Right lobe of liver (tissue), 6 donors: ENCODE data around the gene HGS. TPM values are rescaled to one million over a fixed set of nuclear protein-coding genes. Genes with fewer than 3 reads are reported as not detected.

Experiments
- ATAC-seq, 4 donors: fragments of 200-7000 bp; cut with Tn5 transposase; one replicate each; pipeline ENCODE4 v1.9.1; 2020; ENCODE audit warnings: mild to moderate bottlenecking in 4 of 4, moderate library complexity in 4 of 4
- DNase-seq, 3 donors: peaks; one replicate each; pipeline ENCODE4 v3.0.0-alpha.2; 2020
- H3K27ac ChIP-seq, 3 donors: fragments of 200-600 bp; one replicate each; pipeline ENCODE4 v1.8.0; 2022
- H3K27me3 ChIP-seq, 2 donors: fragments of 200-600 bp; one replicate each; pipeline ENCODE4 v1.8.0; 2022
- H3K36me3 ChIP-seq, 4 donors: fragments of 200-600 bp; sonication (generic) in 1 of 4; one replicate each; pipeline versions ENCODE4 v1.5.1 to v1.8.0; 2017 to 2022; ENCODE audit warnings: control low read depth in 1 of 4
- H3K4me1 ChIP-seq, 4 donors: fragments of 200-600 bp; sonication (generic) in 1 of 4; one replicate each; pipeline versions ENCODE4 v1.5.1 to v1.8.0; 2017 to 2022; ENCODE audit warnings: control low read depth in 1 of 4
- H3K4me3 ChIP-seq, 3 donors: fragments of 200-600 bp; one replicate each; pipeline ENCODE4 v1.8.0; 2022
- H3K9me3 ChIP-seq, 4 donors: fragments of 200-600 bp; sonication (generic) in 1 of 4; one replicate each; pipeline versions ENCODE4 v1.5.1 to v1.8.0; 2017 to 2022; ENCODE audit warnings: control low read depth in 1 of 4
- CTCF ChIP-seq, 4 donors: fragments of 200-600 bp in 3 of 4; fragments of 450-650 bp in 1 of 4; IDR thresholded peaks; one replicate each; pipeline versions ENCODE4 v1.5.1 to v1.8.0; 2016 to 2022; ENCODE audit warnings: antibody characterized with exemption in 4 of 4, mild to moderate bottlenecking in 2 of 4
- POLR2A ChIP-seq: fragments of 450-650 bp; IDR thresholded peaks from one replicate; pipeline ENCODE4 v1.6.1; 2017; ENCODE audit warnings: antibody characterized with exemption, mild to moderate bottlenecking
- whole genome bisulfite sequencing: methylation state at CpG from one replicate; pipeline ENCODE4 v1.1.6; 2018; ENCODE audit warnings: low coverage, low lambda C conversion rate; ENCODE audit not compliant: insufficient coverage; ENCODE audit errors: missing lambda C conversion rate; 5-methylcytosine and 5-hydroxymethylcytosine counted together
- intact Hi-C, 2 donors: fragments of 100-400 bp; cut with DNase I; formaldehyde crosslinking; loops; one replicate each; pipeline versions ENCODE4 v1.11.2 to v1.14.1; 2022
- microRNA-seq, 2 donors: library from miRNA; unstranded; fragments of <30 nt; microRNA quantifications; one replicate each; pipeline ENCODE4, GENCODE V29; 2019 to 2020
- small RNA-seq, 2 experiments: library from RNA; depleted of rRNA; stranded (forward); fragments of <200 nt; gene quantifications; one replicate each; pipeline ENCODE3, GENCODE V24; 2016
- total RNA-seq, 6 experiments: library from RNA; depleted of rRNA in 2 of 6; stranded (reverse); fragments of >200 nt in 2 of 6; fragmentation: NEBNext Ultra II Directional in 3 of 6; extraction: Animal tissue kit (Norgen Biotek cat#: 25700) in 3 of 6; gene quantifications; one replicate each; pipeline versions ENCODE4 v1.1.0 to v1.2.4, GENCODE V29; 2016 to 2023
- donor health status: DM: no; HTN: yes; CAD: no.
- donor health status: DM: no; HTN: no; CAD: no.
- donor health status: DM: no; HTN: no; CAD: no.
- donor health status: DM: no; HTN: yes; CAD: no.
- donor health status: DM: no; HTN: yes; CAD: no.

Gene HGS
- total RNA-seq, 6 experiments from 2014 or later, result 30.6 to 46.3 (median 37.3) TPM

DNA sequence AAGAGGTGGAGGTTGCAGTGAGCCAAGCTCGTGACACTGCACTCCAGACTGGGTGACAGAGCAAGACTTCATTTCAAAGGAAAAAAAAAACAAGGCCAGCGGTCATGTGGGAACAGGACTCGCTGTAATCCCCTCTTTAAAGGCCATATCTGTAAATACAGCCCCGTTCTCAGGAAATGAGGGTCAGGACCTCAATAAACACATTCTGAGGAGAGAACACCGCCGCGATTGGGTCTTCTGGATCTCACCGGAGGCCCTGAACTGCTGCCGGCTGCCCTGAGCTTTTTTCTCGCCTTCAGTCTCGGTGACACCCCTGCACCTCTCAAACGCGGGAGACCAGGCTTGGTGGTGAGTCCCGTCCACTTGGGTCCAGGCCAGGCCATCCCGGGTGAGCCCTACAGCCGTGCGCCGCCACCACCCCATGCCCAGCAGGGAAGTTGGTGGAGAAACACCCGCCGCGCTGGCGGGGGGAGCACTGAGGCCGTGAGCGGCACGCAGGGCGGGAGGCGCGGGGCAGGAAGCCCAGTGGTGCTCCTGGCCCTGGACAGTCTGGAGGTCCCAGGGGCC lies 56.7 kb downstream of the HGS start:
- no peak overlapping the region for H3K4me3 ChIP-seq
- no peak overlapping the region for H3K27ac ChIP-seq
- H3K9me3 ChIP-seq, result no peaks in the 10 kb centered on the region
- WGBS, result 52% methylated on average over 15 of the region's 28 CpGs
- intact Hi-C loops, result no loop called here
- TF ChIP-seq POLR2A (no peak), CTCF (IDR thresholded peaks at IDR 0.05) (no peak)
- H3K36me3 ChIP-seq, result no peaks in the 10 kb centered on the region
- DNase-seq (peak in 2 of 3 donors; percentile 48 to 57), ATAC-seq (peak in 3 of 4 donors; percentile 14 to 44 (median 36))
- peaks cover 0 to 8% (median 3%) of the 10 kb centered on the region in 4 donors for H3K4me1 ChIP-seq
- no peaks in the 10 kb centered on the region for H3K27me3 ChIP-seq

- Histone ChIP-seq H3K27me3 (no peaks in the 10 kb centered on the region), H3K4me3 (no peak overlapping the region), H3K4me1 (peaks cover 0 to 3% (median 0%) of the 10 kb centered on the region in 4 donors), H3K27ac (no peak overlapping the region), H3K36me3 (no peaks in the 10 kb centered on the region), H3K9me3 (no peaks in the 10 kb centered on the region)
- ATAC-seq, result peak in 2 of 4 donors; percentile 7 to 21
- no peak for DNase-seq
- intact Hi-C loops, result no loop called here
- WGBS, result 30% methylated on average over 2 of the region's 22 CpGs
- TF ChIP-seq POLR2A (no peak), CTCF (IDR thresholded peaks at IDR 0.05) (no peak)
Observed at GRCh38 chr17:81741049-81741593, 57.3 kb downstream of the HGS start.

GRCh38 chr17:81741594-81742452 lies 58.0 kb downstream of the HGS start:
- no peak overlapping the region for H3K4me3 ChIP-seq
- no peaks in the 10 kb centered on the region for H3K27me3 ChIP-seq
- peak in 1 of 3 donors; percentile 50 for DNase-seq
- WGBS, result 60% methylated on average over 1 of the region's 26 CpGs
- TF ChIP-seq CTCF (IDR thresholded peaks at IDR 0.05) (no peak), POLR2A (no peak)
- intact Hi-C loops, result no loop called here
- H3K9me3 ChIP-seq, result no peaks in the 10 kb centered on the region
- ATAC-seq, result peak in 3 of 4 donors; percentile 17 to 33 (median 21)
- no peaks in the 10 kb centered on the region for H3K4me1 ChIP-seq
- H3K27ac ChIP-seq, result no peak overlapping the region
- no peaks in the 10 kb centered on the region for H3K36me3 ChIP-seq

Small RNAs within 50 kb of the gene (microRNA-seq; reads per million reads assigned to microRNA genes)
- 0.64 to 1.2 reads per million in 2 donors for gene MIR6786

Small RNAs within 50 kb of the gene (small RNA-seq; reads per million reads assigned to genes)
- gene MIR6786, result 0 reads per million in 2 experiments

Other genes with a start within 250 kb of the HGS start
- gene ACTG1, start 171.2 kb upstream of the HGS start, total RNA-seq, result 1,000 to 10,000 TPM in 3 of 6 experiments, 100 to 1,000 TPM in 3; 218 to 2,508 (median 1,326) TPM
- gene FSCN2, start 155.6 kb upstream of the HGS start, total RNA-seq, result under 1 TPM in 1 of 6 experiments, not detected in 5; 0.22 TPM
- 10 to 100 TPM; 13.1 to 17.1 (median 15.2) TPM for gene FAAP100, start 131.7 kb upstream of the HGS start, total RNA-seq
- gene NPLOC4, start 46.9 kb upstream of the HGS start, total RNA-seq, result 10 to 100 TPM; 46.5 to 63.2 (median 55.8) TPM
- gene TSPAN10, start 46.8 kb upstream of the HGS start, total RNA-seq, result 1 to 10 TPM in 1 of 6 experiments, under 1 TPM in 5; 0.18 to 1.2 (median 0.62) TPM
- gene PDE6G, start 27.5 kb upstream of the HGS start, total RNA-seq, result under 1 TPM in 4 of 6 experiments, not detected in 2; 0.40 to 0.93 (median 0.68) TPM
- 10 to 100 TPM in 5 of 6 experiments, 1 to 10 TPM in 1; 8.3 to 24.3 (median 14.6) TPM for gene OXLD1, start 17.4 kb upstream of the HGS start, total RNA-seq
- 10 to 100 TPM in 1 of 6 experiments, 1 to 10 TPM in 5; 5.5 to 35.0 (median 6.5) TPM for gene CCDC137, start 17.3 kb upstream of the HGS start, total RNA-seq
- gene ARL16, start 214 bp upstream of the HGS start, total RNA-seq, result 10 to 100 TPM in 4 of 6 experiments, 1 to 10 TPM in 2; 5.3 to 16.8 (median 11.1) TPM
- 100 to 1,000 TPM in 2 of 6 experiments, 10 to 100 TPM in 4; 43.8 to 119 (median 59.3) TPM for gene MRPL12, start 19.4 kb downstream of the HGS start, total RNA-seq
- 10 to 100 TPM; 35.6 to 92.0 (median 72.7) TPM for gene SLC25A10, start 28.3 kb downstream of the HGS start, total RNA-seq
- 100 to 1,000 TPM in 2 of 6 experiments, 10 to 100 TPM in 4; 39.5 to 146 (median 68.5) TPM for gene GCGR, start 120.1 kb downstream of the HGS start, total RNA-seq
- 10 to 100 TPM; 19.0 to 32.6 (median 25.7) TPM for gene MCRIP1, start 149.3 kb downstream of the HGS start, total RNA-seq
- under 1 TPM in 3 of 6 experiments, not detected in 3; 0.27 to 0.62 (median 0.40) TPM for gene PPP1R27, start 151.0 kb downstream of the HGS start, total RNA-seq
- gene P4HB, start 176.5 kb downstream of the HGS start, total RNA-seq, result 1,000 to 10,000 TPM in 5 of 6 experiments, 100 to 1,000 TPM in 1; 856 to 5,039 (median 1,455) TPM
- 100 to 1,000 TPM in 5 of 6 experiments, 10 to 100 TPM in 1; 92.4 to 162 (median 137) TPM for gene ARHGDIA, start 187.3 kb downstream of the HGS start, total RNA-seq
- 10 to 100 TPM; 11.6 to 20.3 (median 18.8) TPM for gene ALYREF, start 207.6 kb downstream of the HGS start, total RNA-seq
- gene ANAPC11, start 207.7 kb downstream of the HGS start, total RNA-seq, result 100 to 1,000 TPM in 1 of 6 experiments, 10 to 100 TPM in 5; 54.3 to 101 (median 73.3) TPM
- gene NPB, start 218.2 kb downstream of the HGS start, total RNA-seq, result 1 to 10 TPM in 2 of 6 experiments, under 1 TPM in 2, not detected in 2; 0.12 to 1.5 (median 0.87) TPM
- gene PCYT2, start 227.4 kb downstream of the HGS start, total RNA-seq, result 100 to 1,000 TPM in 1 of 6 experiments, 10 to 100 TPM in 5; 63.5 to 103 (median 89.3) TPM
- gene SIRT7, start 234.2 kb downstream of the HGS start, total RNA-seq, result 10 to 100 TPM in 4 of 6 experiments, 1 to 10 TPM in 2; 7.4 to 15.0 (median 12.2) TPM
- 10 to 100 TPM in 2 of 6 experiments, 1 to 10 TPM in 4; 7.4 to 12.9 (median 9.2) TPM for gene MAFG, start 243.7 kb downstream of the HGS start, total RNA-seq